SK-N-SH (cell line): ENCODE results near the gene TMEFF1.

ENCODE experiments used
- JUND ChIP-seq: IDR thresholded peaks from 2 replicates; pipeline ENCODE4 v1.4.0; 2012
- RCOR1 ChIP-seq: fragments of 150-350 bp; IDR thresholded peaks from 2 replicates; pipeline ENCODE4 v1.6.1; 2017; ENCODE audit warnings: antibody characterized with exemption, low read length
- TF ChIP-seq, protein P1 (sequence below): fragments of 200-600 bp; sonication (generic); IDR thresholded peaks from 2 replicates; pipeline ENCODE4 v1.6.1; 2017; ENCODE audit warnings: antibody characterized with exemption, mild to moderate bottlenecking, moderate library complexity
- TF ChIP-seq, protein P2 (sequence below): fragments of 150-350 bp; IDR thresholded peaks from 2 replicates; pipeline ENCODE4 v1.6.1; 2017; ENCODE audit warnings: antibody characterized with exemption, low read length, low read depth, borderline replicate concordance
- TF ChIP-seq, protein P3 (sequence below): IDR thresholded peaks from 2 replicates; pipeline ENCODE4; 2012
- TF ChIP-seq, protein P4 (sequence below): IDR thresholded peaks from 2 replicates; pipeline ENCODE4 v1.6.1; 2012; ENCODE audit warnings: mild to moderate bottlenecking, low read depth, low read length, moderate library complexity
- TF ChIP-seq, protein P5 (sequence below): IDR thresholded peaks from 2 replicates; pipeline ENCODE4 v1.4.0; 2012; ENCODE audit warnings: low read depth, borderline replicate concordance

DNA sequence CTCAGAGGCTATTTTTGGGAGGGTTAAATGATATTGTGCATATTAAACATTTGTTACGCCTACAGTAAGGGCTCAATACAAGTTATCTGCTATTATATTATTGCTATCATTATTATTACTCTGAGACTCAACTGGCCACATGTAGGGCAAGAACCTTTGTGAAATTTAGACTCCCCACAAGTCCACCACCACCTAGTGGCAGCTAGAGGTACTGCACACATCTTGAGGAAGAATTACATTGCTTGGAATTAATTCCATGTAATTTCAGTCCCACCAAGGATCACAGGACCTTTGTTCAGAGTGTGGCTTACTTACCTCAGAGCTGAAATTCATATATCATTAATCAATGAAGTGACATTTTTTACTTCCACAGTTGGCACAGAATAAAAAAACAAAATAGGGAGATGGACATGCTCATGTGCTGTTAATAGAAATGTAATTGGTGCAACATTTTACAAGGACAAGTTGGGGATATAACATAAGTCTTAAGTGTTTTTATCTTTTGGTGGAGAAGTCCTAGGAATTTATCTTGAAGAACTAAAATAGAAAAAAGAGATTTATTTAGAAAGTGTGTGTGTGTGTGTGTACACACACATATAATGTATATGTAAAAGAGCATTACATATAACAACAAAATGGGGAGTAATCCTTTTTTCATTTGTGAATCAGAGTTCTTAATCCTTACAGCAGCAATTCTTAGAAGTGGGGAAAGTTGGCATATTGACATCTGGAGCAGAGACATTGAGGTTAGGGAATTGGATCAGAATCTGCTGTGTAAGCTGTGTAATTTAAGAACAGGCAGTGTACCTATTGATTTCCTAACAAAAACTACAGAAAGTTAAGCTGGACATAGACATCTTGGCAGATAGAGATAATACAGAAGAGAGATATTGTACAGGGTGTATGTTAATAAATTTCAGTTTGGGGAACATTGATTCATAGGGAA lies 34.8 kb upstream of the TMEFF1 start:
- TF ChIP-seq, protein P1, sequence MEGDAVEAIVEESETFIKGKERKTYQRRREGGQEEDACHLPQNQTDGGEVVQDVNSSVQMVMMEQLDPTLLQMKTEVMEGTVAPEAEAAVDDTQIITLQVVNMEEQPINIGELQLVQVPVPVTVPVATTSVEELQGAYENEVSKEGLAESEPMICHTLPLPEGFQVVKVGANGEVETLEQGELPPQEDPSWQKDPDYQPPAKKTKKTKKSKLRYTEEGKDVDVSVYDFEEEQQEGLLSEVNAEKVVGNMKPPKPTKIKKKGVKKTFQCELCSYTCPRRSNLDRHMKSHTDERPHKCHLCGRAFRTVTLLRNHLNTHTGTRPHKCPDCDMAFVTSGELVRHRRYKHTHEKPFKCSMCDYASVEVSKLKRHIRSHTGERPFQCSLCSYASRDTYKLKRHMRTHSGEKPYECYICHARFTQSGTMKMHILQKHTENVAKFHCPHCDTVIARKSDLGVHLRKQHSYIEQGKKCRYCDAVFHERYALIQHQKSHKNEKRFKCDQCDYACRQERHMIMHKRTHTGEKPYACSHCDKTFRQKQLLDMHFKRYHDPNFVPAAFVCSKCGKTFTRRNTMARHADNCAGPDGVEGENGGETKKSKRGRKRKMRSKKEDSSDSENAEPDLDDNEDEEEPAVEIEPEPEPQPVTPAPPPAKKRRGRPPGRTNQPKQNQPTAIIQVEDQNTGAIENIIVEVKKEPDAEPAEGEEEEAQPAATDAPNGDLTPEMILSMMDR = peak; percentile 95
- TF ChIP-seq, protein P2, sequence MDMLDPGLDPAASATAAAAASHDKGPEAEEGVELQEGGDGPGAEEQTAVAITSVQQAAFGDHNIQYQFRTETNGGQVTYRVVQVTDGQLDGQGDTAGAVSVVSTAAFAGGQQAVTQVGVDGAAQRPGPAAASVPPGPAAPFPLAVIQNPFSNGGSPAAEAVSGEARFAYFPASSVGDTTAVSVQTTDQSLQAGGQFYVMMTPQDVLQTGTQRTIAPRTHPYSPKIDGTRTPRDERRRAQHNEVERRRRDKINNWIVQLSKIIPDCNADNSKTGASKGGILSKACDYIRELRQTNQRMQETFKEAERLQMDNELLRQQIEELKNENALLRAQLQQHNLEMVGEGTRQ = no peak
- no peak for TF ChIP-seq RCOR1
- no peak for TF ChIP-seq JUND
- TF ChIP-seq, protein P3, sequence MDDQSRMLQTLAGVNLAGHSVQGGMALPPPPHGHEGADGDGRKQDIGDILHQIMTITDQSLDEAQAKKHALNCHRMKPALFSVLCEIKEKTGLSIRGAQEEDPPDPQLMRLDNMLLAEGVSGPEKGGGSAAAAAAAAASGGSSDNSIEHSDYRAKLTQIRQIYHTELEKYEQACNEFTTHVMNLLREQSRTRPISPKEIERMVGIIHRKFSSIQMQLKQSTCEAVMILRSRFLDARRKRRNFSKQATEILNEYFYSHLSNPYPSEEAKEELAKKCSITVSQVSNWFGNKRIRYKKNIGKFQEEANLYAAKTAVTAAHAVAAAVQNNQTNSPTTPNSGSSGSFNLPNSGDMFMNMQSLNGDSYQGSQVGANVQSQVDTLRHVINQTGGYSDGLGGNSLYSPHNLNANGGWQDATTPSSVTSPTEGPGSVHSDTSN = no peak
- TF ChIP-seq, protein P4, sequence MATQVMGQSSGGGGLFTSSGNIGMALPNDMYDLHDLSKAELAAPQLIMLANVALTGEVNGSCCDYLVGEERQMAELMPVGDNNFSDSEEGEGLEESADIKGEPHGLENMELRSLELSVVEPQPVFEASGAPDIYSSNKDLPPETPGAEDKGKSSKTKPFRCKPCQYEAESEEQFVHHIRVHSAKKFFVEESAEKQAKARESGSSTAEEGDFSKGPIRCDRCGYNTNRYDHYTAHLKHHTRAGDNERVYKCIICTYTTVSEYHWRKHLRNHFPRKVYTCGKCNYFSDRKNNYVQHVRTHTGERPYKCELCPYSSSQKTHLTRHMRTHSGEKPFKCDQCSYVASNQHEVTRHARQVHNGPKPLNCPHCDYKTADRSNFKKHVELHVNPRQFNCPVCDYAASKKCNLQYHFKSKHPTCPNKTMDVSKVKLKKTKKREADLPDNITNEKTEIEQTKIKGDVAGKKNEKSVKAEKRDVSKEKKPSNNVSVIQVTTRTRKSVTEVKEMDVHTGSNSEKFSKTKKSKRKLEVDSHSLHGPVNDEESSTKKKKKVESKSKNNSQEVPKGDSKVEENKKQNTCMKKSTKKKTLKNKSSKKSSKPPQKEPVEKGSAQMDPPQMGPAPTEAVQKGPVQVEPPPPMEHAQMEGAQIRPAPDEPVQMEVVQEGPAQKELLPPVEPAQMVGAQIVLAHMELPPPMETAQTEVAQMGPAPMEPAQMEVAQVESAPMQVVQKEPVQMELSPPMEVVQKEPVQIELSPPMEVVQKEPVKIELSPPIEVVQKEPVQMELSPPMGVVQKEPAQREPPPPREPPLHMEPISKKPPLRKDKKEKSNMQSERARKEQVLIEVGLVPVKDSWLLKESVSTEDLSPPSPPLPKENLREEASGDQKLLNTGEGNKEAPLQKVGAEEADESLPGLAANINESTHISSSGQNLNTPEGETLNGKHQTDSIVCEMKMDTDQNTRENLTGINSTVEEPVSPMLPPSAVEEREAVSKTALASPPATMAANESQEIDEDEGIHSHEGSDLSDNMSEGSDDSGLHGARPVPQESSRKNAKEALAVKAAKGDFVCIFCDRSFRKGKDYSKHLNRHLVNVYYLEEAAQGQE = no peak
- TF ChIP-seq, protein P5, sequence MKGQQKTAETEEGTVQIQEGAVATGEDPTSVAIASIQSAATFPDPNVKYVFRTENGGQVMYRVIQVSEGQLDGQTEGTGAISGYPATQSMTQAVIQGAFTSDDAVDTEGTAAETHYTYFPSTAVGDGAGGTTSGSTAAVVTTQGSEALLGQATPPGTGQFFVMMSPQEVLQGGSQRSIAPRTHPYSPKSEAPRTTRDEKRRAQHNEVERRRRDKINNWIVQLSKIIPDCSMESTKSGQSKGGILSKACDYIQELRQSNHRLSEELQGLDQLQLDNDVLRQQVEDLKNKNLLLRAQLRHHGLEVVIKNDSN = no peak
